ENCODE measurements around the gene ABCA4.

Gene ABCA4

DNA sequence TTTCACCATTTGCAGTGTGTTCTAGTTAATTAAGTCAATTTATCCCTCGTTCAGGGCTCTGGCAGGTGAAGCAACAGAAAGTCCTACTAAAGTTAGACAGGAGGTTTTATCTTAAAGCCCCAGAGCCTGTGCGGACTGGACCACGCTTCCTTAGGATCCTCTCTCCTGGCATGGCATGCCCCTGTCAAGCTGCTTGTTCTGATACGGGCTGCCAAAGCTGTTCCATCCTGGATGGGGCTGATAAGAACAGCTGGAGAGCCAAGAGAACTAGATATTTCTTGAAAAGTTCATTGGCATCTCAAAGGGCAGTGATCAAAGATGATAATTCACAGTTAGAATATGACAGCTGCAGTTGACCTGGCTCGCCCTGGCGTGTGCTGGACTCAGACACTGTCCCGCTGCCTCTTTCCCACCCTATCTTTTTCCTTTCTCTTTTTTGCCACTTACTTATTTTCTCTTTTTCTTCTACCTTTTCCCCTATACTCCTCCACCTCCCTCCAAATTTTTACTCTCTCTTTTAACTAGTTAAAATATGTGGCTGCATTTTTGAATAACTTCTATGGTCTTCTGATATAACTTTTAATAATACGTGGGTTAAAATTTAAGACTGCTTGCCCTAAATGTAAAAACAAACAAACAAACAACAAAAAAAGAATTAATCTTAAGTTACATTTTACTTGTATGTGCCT is 96.7 kb downstream of the ABCA4 start:
- DNase-seq = no peak

DNA sequence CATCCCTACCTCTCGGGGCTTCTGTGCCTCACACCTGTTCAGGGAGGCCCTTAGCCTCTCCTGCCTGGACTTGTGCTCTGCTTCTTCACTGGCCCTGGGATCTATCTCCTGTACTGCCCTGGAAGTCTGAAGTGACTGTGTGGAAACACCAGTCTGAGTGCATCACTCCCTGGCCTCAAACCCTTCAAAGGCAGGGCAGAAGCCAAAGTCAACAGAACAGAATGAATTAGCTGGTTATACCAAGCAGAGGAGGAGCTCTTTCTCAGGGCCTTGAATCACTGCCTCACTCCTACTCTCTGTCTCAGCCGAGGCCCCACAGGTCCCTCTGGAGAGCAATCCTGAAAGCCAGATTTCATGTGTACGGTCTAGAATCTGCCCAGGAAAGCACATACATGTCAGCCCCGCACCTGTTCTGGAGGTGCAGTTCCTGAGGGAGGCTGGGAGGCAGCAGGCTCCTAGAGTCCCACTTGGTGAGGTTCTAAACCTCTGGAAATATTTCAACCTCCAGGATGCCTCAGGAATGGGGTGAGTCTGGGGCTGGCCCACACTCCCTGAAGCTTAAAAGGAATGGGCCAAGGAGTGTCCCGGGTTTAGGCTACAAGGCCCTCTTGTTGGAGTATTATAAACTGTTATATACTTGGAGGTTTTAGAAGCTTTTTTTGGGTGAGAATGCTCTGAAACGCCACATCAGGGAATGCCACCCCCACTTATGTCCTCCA is 98.3 kb downstream of the ABCA4 start:
- peak; percentile 73 for DNase-seq

DNA sequence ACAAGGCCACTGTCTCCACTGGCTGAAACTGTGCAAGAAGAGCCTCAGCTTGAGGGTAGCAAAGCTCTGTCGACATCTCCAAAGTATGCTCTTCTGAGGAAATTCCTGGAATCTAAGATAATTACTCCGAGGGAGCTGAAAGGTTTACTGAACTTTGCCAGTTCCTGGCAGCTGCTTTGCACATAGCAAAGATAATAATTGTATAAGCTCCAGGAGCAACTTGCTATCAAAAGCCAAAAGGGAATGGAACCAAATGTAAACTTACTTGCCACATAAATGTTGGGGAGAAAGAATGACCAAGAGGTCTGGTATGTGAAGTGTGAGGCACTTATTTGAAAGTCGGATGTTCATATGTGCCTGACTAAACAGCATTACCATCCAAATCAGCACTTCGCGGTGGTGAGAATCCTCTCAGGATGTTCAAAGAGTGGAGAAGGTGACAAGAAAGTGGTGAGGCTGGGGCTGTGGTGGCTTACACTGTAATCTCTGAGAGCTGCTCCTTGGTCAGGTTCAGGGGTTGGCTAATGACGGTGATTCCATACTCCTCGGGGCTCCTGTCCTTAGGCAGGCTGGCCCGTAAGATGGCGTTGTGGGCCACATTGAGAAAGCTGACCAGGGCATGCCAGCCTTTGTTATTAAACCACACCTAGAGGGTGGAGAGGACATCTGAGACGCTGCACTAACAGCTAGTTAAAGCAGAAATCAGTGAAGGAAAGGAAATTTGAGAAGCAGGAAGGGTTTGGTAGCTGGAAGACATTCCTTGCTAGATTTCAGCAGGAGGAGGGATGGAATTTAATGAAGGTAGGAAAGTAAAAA is 100.0 kb downstream of the ABCA4 start:
- DNase-seq = peak; percentile 21

DNA sequence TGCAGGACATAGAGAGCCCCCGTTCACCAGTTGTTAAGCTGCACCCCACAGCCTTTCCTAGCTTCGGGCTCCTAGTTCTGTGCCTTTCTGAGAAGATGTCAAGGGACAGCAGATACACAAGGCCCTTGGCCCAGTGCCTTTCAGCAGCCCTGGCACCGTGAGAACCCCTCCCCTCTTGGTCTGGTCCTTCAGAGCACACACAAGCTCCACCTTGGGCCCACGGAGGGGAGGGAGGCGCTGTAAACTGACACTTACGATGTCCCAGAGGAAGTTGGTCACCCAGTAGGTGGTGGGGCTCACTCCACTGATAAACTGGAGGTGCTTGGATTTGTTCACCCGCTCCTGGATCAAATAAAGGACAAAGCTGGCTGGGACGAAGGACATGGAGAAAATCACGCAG is 101.6 kb downstream of the ABCA4 start:
- no peak for DNase-seq

DNA sequence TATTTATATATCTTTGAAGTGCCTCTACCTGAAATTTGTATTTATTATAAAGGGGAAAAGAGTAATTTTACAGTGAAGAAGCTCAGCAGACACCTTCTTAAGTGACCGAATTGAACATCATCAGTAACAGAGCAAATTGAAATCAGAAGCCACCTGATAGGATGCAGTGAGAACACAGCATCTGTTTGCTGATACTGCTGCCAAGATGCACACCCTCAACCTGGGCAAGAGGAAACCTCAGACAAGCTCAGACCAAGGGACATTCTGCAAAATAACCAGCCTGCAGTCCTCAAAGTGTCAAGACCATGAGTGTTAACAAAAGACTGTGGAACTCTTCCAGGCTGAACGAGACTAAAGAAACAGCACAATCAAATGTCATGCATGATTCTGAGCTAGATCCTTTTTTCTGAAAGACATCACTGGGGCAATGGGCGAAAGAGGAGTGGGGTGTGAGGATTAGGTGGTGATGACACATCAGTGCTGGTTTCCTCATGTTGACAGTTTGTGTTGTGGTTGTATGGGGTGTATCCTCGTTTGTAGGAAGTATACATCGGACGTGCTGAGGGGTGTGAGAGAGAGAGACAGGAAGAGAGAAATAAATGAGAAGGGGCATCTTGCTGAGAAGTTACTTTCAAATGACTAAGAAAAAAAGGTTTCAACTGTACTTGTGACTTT is 103.7 kb downstream of the ABCA4 start:
- no peak for DNase-seq

DNA sequence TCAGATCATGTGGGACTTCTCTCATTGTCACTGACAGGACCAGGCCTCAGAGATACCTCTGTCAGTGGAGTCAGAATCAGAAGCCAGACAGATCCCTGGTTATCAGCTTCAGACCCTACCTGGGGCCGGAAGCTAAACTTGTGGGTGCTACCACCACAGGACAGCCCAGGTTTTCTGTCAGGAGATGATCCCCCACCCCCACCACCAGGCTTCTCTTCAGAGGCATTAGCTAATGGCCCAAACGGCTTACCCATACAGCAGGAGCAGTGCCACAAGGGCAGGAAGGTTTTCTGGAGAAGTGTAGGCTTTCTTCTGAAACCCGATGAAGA is 105.5 kb downstream of the ABCA4 start:
- no peak for DNase-seq

DNA sequence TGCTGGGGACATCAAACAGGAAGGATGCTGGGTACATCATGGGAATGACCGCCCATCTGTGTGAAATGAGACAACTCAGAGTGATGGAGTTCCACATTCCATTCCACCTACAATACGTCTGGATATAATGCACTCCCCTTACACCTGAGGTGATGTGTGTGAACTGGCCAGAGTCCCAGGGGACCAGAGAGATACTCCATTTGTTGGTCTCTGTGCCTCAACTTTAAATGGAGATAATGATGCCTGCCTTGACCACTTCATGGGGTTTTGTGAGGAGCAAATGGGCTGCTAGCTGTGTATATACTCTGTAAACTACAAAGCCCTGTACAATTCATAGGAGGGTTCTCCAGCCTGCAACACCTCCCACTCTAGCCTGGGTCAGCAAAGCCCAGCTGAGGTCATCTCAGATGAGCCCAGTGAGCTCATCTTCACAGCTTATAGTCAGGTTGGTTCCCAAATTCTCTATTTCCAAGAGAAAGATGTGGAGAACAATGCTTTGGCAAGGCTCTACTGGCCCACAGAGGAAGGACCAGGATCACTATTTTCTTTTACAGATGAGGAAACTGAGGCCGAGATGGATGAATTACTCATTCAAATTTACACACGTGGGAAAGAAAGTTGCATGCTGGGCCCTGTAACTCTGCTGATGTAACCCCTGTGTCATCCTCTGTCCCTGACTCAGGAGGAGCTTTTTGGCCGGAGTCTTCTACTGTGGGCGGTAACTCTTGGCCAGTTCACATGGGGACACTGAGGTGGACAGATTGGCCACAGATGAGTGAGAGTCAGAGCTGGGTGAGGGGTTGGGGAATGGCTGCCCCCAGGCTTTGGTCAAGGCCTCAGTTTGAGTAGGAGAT is 106.1 kb downstream of the ABCA4 start:
- DNase-seq = no peak

DNA sequence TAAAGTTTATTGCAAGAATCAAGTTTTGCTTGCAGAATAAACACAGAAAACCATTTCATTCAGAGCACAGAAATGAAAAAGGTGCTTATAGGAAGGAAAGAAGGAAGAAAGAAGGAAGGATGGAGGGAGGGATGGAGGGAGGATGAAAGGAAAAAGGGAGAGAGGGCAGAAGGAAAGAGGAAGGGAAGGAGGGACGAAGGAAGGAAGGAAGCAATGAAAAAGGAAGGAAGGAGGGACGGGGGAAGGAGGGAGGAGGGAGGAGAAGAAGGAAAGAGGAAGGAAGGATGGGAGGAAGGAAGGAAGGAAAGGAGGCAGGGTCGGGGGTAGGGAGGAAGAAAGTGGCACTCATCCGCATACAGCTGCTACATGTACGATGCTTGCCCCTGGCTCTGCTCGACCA is 106.9 kb downstream of the ABCA4 start:
- no peak for DNase-seq

DNA sequence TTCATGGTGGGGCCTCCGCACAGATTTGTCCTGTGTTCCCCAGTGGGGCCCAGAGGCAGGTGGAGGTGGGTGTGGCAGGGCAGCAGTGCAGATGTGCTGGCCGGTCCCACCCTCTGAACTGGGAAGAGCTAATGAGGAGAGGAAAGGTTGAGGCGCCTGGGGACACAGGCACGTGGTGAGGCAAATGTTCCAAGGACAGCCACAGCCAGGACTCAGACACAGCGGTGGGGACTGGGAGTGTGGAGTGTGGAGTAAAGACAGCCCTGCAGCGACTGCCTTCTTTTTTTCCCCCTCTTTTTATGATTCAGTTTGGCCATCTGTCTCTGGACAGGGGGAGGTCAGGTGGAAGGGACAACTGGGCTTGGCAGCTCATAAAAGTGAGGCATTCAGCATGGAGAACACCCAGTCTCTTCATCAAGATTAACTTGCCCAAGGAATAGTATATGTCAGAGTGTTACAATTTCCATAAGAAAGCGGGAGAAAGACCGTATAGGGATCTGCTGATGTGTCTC is 107.5 kb downstream of the ABCA4 start:
- no peak for DNase-seq

DNA sequence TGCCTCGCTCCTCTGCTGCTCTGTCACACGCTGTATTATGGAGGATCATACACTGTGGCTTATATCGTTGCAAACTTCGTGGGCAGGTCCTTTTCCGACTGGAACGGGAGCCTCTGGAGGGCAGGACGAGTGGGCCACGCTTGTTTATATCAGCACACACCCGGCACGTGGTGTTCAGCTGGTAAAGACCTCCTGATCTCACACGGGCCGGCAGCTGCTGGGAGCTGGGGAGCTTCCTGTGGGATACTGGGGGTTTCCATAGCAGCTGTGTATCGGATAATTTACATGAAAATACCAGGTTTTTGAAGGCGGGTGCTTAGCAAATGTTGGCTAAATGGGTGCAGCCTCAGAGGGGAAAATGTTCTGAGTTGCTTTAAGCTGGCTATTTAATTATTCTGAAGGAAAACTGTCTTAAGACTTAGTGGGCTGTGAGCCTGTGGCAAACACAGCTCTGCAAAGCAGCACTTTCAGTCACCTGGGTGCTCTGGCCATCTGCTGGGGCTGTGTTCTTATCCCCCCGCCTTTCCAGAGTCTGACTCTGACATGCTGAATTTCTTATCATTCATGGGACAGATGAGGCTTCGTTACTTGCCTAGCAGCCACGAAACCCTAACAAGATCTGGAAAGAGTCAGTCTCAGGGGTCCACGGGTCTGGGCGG is 108.1 kb downstream of the ABCA4 start:
- no peak for DNase-seq

DNA sequence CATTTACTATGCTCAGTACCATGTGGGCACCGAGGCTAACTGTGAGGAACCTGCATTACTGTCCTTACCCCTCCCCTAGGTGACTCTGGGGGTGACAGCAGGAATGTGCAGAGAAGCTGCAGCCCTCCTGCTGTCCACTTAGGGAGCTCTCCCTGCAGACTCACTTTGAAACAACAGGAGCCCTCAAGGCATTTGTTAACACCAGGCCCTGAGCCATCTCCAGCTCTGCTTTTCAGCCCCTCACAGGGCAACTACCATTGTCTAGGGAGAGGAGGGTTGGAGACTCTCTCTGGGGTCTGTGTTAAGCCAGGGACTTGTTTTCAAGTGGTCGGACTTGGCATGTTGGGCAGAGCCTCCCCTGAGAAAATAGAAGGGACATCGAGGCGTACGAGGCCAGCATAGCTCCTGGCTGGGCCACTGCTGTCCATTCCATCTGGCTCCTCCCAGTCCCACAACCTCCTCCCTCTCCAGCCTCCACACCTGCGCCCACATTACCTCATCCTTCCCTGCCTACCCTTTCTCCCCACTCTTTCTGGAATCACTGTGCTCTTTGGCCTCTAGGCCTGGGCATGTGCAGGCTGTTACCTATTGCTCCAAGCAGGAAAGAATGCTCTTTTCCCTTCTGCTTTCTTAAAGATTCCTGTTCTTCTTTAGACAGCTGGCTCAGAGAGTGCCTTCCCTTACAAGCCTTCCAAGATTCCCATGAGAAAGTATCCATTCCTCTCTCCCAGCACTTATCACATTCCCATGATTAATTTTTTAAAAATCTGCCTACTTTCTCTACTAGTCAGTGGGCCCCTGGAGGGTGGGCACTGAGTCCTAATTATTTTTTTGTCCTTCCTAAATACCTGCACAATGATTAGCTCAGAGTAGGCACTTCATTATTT is 109.0 kb downstream of the ABCA4 start:
- no peak for DNase-seq

DNA sequence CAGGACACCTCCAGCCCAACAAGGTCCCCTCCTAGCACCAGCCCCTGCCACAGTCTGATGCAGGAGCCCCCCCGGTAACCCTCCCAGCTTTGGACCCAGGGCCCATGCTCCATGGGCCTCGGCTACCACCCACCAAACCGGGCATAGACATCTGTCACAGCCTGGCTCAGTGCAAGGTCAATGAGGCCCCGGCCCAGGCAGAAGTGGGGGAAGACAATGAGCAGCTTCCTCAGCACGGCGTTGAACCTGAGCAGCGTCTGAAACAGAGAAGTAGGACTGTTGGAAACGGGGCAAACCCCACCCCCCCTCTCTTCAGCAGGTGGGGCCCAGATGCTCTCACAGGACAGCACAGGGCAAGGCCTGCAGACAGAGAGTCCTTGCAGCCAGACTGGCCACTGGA is 109.8 kb downstream of the ABCA4 start:
- DNase-seq = no peak

DNA sequence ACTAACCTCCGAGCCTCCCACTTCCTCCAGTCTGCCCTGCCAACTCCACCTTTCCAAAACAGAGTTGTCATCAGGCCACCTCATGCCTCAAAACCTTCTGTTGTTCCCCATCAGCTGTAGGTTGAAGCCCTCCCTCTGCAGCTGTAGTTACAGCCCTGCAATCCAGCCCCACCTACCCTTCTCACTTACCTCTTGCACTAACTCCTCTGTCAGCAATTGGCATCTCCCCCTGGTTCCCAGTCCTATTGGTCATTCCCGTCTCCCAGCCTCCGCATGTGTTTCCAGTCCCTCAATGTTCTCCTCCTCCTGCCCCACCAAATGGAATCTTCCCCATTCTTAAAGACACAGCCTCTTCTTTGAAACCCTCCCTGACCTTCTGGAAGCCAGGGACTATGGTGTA is 111.6 kb downstream of the ABCA4 start:
- no peak for DNase-seq

DNA sequence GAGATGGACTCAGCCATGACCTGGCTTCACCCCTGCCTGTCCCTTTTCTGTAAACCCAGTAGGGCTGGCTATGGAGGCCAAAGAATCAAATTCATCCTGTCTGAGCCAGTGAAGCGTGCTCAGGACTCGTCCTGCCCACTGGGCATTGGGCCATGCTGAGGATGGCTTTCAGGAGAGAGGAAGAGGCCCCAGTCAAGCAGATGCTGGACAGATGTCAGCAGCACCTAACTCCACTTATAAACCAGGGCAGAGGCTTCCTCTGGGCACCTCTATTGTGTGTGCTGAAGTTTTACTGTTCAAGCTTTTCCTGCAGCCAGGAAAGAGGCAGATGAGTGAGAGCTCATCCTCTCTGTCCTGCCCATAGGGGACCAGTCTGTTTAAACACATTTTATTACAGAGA is 114.3 kb downstream of the ABCA4 start:
- no peak for DNase-seq

DNA sequence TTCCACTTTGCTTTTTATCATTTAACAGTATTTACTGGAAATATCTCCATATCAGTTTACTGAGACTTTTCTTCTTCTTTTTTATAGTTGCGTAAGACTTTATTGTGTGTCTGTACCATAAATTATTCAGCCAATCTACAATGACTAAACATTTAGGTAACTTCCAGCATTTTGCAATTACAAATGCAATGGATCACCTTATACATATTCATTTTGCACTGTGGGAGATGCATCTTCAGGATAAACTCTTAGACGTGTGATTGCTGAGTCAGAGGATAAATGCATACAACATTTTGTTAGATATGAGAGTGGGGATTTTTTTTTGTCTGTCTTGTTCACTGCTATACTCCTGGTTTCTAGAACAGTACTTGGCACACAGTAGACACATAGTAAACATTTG is 116.0 kb downstream of the ABCA4 start:
- no peak for DNase-seq

DNA sequence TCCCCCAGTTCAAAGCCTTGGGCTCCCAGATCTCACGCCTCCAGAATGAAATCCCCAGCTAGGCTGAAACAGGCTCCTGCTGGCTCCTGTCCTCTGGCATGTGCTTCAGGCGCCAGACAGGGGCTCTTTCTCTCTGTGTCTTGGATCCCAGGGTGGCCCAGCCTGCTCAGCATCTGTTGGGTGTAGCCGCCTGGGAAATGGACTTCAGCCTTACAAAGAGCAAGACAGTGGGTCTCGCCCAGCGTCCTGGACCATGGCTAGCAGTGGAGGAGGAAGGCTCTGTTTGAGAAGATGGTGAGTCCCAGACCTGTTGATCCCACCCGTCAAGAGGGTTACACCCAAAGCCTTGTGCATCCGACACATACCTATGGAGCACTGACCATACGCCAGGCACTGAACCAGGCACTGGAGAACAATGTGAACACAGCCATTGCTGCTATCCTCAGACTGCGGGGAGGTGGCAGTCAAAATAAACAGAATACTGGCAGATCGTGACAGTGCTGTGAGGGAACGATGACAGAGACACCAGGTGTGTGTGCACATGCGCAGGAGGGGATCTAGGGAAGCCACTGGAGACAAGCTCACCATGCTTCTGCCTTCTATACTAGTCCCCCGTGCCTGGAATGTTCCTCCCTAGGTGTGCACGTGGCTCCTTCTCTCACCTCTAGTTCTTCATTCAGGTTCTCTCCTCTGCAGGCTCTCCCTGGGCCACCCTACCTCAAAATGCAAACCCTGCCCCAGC is 118.7 kb downstream of the ABCA4 start:
- no peak for DNase-seq

DNA sequence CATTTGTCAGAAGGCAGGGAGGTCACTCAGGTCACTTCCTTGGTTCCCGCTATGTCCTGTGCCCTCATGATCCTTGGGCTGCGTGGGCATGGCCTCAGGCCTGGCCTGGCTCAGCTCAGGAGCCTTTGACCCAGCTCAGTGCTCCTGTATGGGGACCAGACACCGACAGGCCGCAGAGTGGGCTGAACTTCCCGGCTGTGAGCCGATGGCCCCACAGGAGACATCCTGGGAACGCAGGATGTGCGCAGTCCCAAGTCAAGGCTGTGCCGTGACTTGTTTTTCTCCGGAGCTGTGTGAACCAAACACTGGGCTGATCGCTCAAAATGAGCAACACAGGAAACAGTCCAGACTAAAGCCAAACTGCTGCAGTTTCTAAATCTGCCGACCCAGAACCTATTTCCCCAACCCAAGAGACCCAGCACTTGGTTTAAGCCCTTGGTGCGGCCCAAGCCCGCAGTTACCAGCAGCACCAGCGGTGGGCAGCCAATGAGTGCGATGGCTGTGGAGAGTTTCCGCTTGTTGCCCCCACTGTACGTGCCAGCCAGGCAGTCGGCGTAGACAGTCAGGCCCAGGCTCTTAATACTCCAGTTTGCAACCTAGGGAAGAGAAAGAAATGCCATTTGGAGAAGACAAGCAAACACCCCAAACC is 119.4 kb downstream of the ABCA4 start:
- DNase-seq = no peak

DNA sequence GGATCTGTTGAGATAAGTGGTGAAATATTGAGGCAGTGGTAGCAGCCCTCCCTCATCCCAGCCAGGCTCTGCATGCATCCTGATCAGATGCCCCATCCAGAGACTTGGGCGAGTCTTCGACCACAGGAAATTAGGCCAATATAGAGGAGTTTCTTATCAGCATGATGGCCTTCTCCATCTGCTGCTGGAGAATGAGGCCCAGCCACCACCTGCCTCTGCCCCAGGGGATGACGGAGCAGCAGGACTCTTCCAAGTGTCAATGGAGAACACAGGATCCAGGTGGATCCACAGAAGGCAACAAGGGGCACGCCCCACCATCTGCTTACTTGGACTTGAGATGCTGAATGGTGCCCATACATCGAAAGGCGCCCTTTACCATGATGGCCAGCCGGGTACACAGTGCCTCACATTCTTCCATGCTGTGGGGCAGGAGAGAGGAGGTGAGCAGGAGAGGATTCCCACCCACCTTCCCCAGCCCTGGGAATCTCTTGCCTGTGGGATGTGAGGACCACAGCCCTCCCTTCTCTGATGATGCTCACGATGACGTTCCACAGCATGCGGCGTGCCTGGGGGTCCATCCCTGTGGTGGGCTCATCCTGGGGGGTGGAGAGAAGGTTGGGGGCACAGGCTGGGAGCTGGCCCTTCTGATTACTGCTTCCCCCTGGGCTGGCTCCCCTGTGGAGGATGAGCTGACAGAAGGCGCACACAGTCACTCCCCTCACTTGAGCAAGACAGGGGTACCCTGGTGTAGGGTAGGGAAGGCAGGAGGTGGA is 120.3 kb downstream of the ABCA4 start:
- DNase-seq = no peak
